CD8-positive, alpha-beta memory T cell (primary cell): ENCODE data around the gene DSCAML1. TPM values are rescaled to one million over a fixed set of nuclear protein-coding genes. Genes with fewer than 3 reads are reported as not detected.

ENCODE experiments used
- CTCF ChIA-PET: fragments of 350-600 bp; sonication (Branson Sonifier 250); formaldehyde crosslinking; loops from one replicate; lab custom pipeline; 2021; ENCODE audit warnings: antibody characterized with exemption; lab: Charles Lee
- POLR2A ChIA-PET: fragments of 350-600 bp; sonication (Branson Sonifier 250); formaldehyde crosslinking; loops from one replicate; lab custom pipeline; 2021; ENCODE audit warnings: antibody characterized with exemption; lab: Charles Lee
- DNase-seq, 5 donors: peaks; one replicate each; pipeline versions ENCODE4 v3.0.0 to v3.0.0-alpha.2; 2020 to 2022; ENCODE audit warnings: mixed read lengths in 1 of 5
- H3K27ac ChIP-seq: one replicate; pipeline ENCODE4 v1.7.0; 2013; ENCODE audit warnings: low read depth, mild to moderate bottlenecking, low read length, moderate library complexity
- H3K27me3 ChIP-seq: 2 replicates; pipeline ENCODE4 v1.7.0; 2013; ENCODE audit warnings: low read length, mild to moderate bottlenecking; ENCODE audit not compliant: insufficient read depth, poor library complexity, severe bottlenecking
- H3K36me3 ChIP-seq: 2 replicates; pipeline ENCODE4 v1.7.0; 2013; ENCODE audit warnings: mild to moderate bottlenecking, low read length, moderate library complexity; ENCODE audit not compliant: insufficient read depth
- H3K4me1 ChIP-seq: 2 replicates; pipeline ENCODE4 v1.7.0; 2013; ENCODE audit warnings: mild to moderate bottlenecking, low read length, moderate library complexity; ENCODE audit not compliant: insufficient read depth
- H3K4me3 ChIP-seq: 2 replicates; pipeline ENCODE4 v1.7.0; 2013; ENCODE audit warnings: mild to moderate bottlenecking, low read length
- H3K9me3 ChIP-seq: 2 replicates; pipeline ENCODE4 v1.7.0; 2013; ENCODE audit warnings: mild to moderate bottlenecking, low read length
- H3K27ac Mint-ChIP-seq, 8 donors: one replicate each; pipeline ENCODE4 v1.8.0; 2020 to 2021; ENCODE audit warnings: mixed read lengths in 8 of 8, mild to moderate bottlenecking in 6 of 8, inconsistent platforms in 3 of 8, moderate library complexity in 3 of 8
- H3K27me3 Mint-ChIP-seq, 2 donors: one replicate each; pipeline ENCODE4 v1.8.0; 2020 to 2021; ENCODE audit warnings: mixed read lengths in 2 of 2, mild to moderate bottlenecking in 1 of 2, moderate library complexity in 1 of 2
- H3K36me3 Mint-ChIP-seq, 3 donors: one replicate each; pipeline ENCODE4 v1.8.0; 2020 to 2021; ENCODE audit warnings: mixed read lengths in 3 of 3, inconsistent platforms in 1 of 3, mild to moderate bottlenecking in 1 of 3
- H3K4me1 Mint-ChIP-seq, 3 donors: one replicate each; pipeline ENCODE4 v1.8.0; 2020 to 2021; ENCODE audit warnings: mixed read lengths in 3 of 3, inconsistent platforms in 1 of 3, mild to moderate bottlenecking in 1 of 3
- H3K4me3 Mint-ChIP-seq, 7 donors: one replicate each; pipeline ENCODE4 v1.8.0; 2020 to 2021; ENCODE audit warnings: mixed read lengths in 7 of 7, mild to moderate bottlenecking in 6 of 7, moderate library complexity in 4 of 7, inconsistent platforms in 2 of 7
- H3K9me3 Mint-ChIP-seq, 5 donors: one replicate each; pipeline ENCODE4 v1.8.0; 2020 to 2022; ENCODE audit warnings: mixed read lengths in 5 of 5, mild to moderate bottlenecking in 3 of 5, moderate library complexity in 2 of 5, inconsistent platforms in 1 of 5
- polyA plus RNA-seq: library from polyadenylated mRNA; unstranded; fragments of 300-500 nt; fragmentation: Illumina TruSeq; gene quantifications from one replicate; pipeline ENCODE4 v1.2.3, GENCODE V29; 2021
- total RNA-seq, 2 experiments: library from RNA; stranded (reverse); gene quantifications; one replicate each; pipeline ENCODE4 v1.2.3, GENCODE V29; 2021

DSCAML1 gene
- total and polyA plus RNA-seq, 3 experiments from 2014 or later, result 0.48 to 0.91 TPM; not detected in 1

DNA sequence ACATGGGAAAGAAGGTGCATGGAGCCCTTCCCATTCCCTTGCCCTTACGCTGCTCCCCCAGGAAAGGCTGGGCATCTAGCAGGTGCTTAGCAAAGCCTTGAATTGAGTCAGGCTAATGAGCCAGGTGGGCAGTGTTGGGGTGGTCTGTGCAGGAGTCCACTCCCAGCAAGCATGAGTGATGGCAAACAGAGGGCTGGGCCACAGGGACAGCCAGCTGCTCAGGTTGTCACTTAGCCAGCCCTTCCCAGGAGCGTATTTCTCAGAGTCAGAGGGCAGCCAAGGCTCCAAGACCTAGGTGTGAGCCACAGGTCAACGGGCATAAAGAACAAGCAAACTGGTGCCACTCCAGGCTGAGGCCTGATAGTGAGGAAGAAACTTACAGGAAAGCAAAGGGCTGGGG lies 149.8 kb downstream of the DSCAML1 start:
- Mint-ChIP-seq H3K4me1 (no peaks in the 10 kb centered on the region), H3K4me3 (no peak overlapping the region), H3K9me3 (no peaks in the 10 kb centered on the region), H3K36me3 (peaks cover 0 to 2% (median 0%) of the 10 kb centered on the region in 3 donors), H3K27ac (no peak overlapping the region), H3K27me3 (peaks cover 3 to 6% of the 10 kb centered on the region in 2 donors)
- POLR2A ChIA-PET, result no interaction called here
- Histone ChIP-seq H3K27me3 (no peaks in the 10 kb centered on the region), H3K4me1 (no peaks in the 10 kb centered on the region), H3K36me3 (no peaks in the 10 kb centered on the region), H3K4me3 (no peak overlapping the region), H3K9me3 (no peaks in the 10 kb centered on the region), H3K27ac (no peak overlapping the region)
- CTCF ChIA-PET, result no interaction called here
- no peak for DNase-seq

DNA sequence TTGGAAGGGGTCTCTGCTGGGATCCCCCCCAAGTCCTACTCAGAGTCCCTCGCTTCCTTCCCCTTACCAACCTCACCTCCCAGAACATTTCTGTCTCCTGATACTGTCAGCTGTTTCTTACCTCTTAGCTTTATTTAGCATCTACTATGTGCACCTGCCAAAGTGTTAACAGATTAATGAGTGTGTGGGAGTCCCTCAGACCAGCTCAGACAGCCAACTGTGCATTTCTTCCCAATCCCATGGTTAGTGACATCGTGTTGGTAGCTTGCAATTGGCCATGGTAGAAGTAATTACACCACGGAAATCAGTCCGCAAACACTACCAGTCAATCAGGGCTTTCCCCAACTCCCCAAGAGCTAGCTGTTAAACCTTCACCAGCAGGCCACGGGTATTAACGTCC lies 150.6 kb downstream of the DSCAML1 start:
- H3K27ac ChIP-seq, result no peak overlapping the region
- no peaks in the 10 kb centered on the region for H3K36me3 ChIP-seq
- Mint-ChIP-seq H3K27me3 (peaks cover 3 to 6% of the 10 kb centered on the region in 2 donors), H3K27ac (no peak overlapping the region), H3K36me3 (peaks cover 0 to 2% (median 0%) of the 10 kb centered on the region in 3 donors), H3K4me1 (no peaks in the 10 kb centered on the region), H3K4me3 (no peak overlapping the region), H3K9me3 (no peaks in the 10 kb centered on the region)
- H3K27me3 ChIP-seq, result no peaks in the 10 kb centered on the region
- H3K9me3 ChIP-seq, result no peaks in the 10 kb centered on the region
- CTCF ChIA-PET, result no interaction called here
- POLR2A ChIA-PET, result no interaction called here
- H3K4me3 ChIP-seq, result no peak overlapping the region
- no peaks in the 10 kb centered on the region for H3K4me1 ChIP-seq
- DNase-seq, result no peak

DNA sequence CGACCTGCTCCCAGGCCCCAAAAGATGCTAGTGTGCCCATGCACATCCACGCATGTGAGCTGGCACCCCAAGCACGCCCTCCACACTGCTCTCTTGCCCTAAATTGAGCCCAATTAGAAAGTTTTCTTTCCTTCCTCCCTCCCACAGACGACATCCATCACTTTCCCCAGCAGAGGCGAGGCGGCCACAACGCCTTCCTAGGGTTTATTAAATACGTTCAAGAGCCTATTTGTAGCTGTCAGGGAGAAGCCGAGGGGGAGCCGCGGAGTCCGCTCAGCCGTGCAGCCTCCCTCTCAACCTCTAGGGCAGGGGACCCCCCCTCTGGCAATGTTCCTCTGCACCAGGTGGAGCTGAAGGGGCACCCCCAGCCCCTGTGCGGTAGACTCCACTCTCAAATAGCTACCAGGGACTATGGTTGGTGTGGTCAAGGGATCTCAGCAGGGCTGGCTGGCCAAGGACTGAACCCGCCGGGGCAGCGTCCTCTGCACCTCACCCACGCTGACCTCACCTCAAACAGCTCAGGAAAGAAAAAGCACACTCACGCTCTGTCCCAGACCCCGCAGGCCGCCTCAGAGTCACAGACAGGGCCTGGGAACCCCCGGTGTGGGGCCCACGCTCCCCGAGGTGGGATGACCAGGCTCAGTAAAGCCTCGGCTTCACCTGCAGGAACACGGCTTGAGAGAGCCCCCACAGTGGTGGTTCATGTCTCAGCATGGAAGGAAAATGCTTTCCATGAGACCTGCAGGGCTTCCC lies 152.4 kb downstream of the DSCAML1 start:
- no peak overlapping the region for H3K4me3 Mint-ChIP-seq

DNA sequence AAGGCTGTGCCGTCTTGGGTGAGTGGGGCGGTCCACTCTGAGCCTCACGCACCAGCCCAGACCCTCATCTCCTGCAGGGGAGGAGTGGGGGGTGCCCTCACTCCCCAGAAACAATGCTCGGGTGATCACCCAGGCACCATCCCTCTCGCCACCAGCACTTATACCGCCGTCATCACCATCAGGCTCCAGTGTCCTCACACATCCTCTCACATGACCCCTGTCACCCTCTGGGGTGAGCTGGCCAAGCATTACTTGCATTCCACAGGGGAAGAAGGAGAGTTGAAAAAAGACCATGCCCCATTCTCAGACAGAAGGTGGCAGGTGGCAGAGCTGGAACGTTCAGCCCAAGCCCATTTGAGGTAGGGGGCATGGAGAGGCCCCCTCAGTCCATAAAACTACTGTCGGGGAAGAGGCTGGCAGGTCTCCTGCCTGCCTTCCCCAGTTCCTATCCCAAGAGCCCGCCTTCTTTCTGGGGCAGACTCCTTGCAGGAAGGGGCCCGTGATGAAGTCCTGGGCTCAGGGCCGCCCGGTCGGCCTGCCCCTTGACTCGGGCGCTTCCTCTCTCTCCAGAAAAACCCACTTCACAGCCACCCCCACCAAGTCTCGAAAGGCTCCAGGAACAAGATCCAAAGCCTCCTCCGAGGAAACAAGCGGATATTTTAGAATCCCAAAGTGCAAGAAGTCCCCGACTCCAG lies 153.3 kb downstream of the DSCAML1 start:
- no peak overlapping the region for H3K4me3 ChIP-seq
- H3K4me3 Mint-ChIP-seq, result no peak overlapping the region
- no peak overlapping the region for H3K27ac Mint-ChIP-seq
- DNase-seq, result no peak
- ChIA-PET POLR2A (no interaction called here), CTCF (no interaction called here)
- no peaks in the 10 kb centered on the region for H3K4me1 ChIP-seq
- H3K36me3 ChIP-seq, result no peaks in the 10 kb centered on the region
- H3K4me1 Mint-ChIP-seq, result no peaks in the 10 kb centered on the region
- no peaks in the 10 kb centered on the region for H3K9me3 Mint-ChIP-seq
- H3K27me3 ChIP-seq, result no peaks in the 10 kb centered on the region
- H3K27ac ChIP-seq, result no peak overlapping the region
- H3K27me3 Mint-ChIP-seq, result peaks cover 8 to 9% of the 10 kb centered on the region in 2 donors
- H3K36me3 Mint-ChIP-seq, result peaks cover 0 to 2% (median 0%) of the 10 kb centered on the region in 3 donors
- no peaks in the 10 kb centered on the region for H3K9me3 ChIP-seq

More for the DNA sequence above, 152.4 kb downstream of the DSCAML1 start:
- Histone ChIP-seq H3K36me3 (no peaks in the 10 kb centered on the region), H3K27ac (no peak overlapping the region), H3K4me3 (no peak overlapping the region), H3K9me3 (no peaks in the 10 kb centered on the region), H3K4me1 (no peaks in the 10 kb centered on the region), H3K27me3 (no peaks in the 10 kb centered on the region)
- Mint-ChIP-seq H3K36me3 (peaks cover 0 to 2% (median 0%) of the 10 kb centered on the region in 3 donors), H3K9me3 (no peaks in the 10 kb centered on the region), H3K27me3 (peaks cover 6 to 8% of the 10 kb centered on the region in 2 donors), H3K27ac (no peak overlapping the region), H3K4me1 (no peaks in the 10 kb centered on the region)
- POLR2A ChIA-PET, result no interaction called here
- no peak for DNase-seq
- CTCF ChIA-PET, result no interaction called here

DNA sequence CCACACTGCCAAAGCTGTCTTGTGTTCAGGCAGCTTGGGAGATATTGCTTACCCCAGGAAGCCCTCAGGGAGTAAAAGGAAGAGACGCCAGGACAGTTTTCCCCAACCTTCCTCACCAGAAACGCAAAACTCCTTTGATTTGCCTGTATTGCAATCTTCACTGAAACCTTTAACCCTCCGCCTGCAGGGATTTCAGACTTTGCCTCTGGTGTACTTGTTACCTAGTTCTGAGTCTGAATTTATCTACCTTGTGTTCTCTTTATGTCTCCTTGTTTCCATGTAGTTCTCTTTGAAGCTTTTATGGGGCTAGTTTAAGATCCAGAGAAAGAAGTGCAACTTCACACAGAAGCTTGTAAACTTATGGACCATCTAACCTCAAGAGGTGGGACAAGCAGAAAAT lies 154.2 kb downstream of the DSCAML1 start:
- H3K27me3 ChIP-seq, result no peaks in the 10 kb centered on the region
- H3K4me3 Mint-ChIP-seq, result no peak overlapping the region
- no peaks in the 10 kb centered on the region for H3K36me3 ChIP-seq
- H3K27me3 Mint-ChIP-seq, result peaks cover 10 to 14% of the 10 kb centered on the region in 2 donors
- no peaks in the 10 kb centered on the region for H3K9me3 Mint-ChIP-seq
- ChIA-PET POLR2A (no interaction called here), CTCF (no interaction called here)
- H3K4me1 Mint-ChIP-seq, result no peaks in the 10 kb centered on the region
- H3K9me3 ChIP-seq, result no peaks in the 10 kb centered on the region
- no peak overlapping the region for H3K27ac ChIP-seq
- DNase-seq, result no peak
- no peak overlapping the region for H3K4me3 ChIP-seq
- no peaks in the 10 kb centered on the region for H3K4me1 ChIP-seq
- H3K36me3 Mint-ChIP-seq, result peaks cover 0 to 2% (median 0%) of the 10 kb centered on the region in 3 donors
- no peak overlapping the region for H3K27ac Mint-ChIP-seq

DNA sequence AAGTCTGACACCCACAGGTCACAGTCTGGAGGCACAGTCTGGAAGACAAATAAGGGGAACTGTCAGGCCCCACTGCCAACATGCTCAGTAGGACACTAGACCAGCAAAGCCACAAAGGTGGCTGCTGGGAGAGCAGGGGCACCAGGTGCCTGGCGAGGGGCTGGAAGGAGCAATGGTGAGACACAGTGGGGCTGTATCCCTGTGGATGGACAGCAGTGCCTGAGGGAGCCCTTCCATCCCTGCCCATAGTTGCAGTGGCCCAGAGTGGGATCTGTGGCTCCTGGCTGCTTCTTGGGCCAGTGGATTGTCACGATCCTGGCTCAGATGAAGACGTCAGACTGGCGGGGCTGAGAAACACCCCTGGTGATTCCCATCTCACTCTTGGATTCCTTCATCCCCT lies 154.6 kb downstream of the DSCAML1 start:
- CTCF ChIA-PET, result no interaction called here
- Histone ChIP-seq H3K36me3 (no peaks in the 10 kb centered on the region), H3K9me3 (no peaks in the 10 kb centered on the region), H3K27me3 (no peaks in the 10 kb centered on the region), H3K4me3 (no peak overlapping the region), H3K27ac (no peak overlapping the region), H3K4me1 (no peaks in the 10 kb centered on the region)
- H3K27ac Mint-ChIP-seq, result no peak overlapping the region
- H3K27me3 Mint-ChIP-seq, result peaks cover 13 to 14% of the 10 kb centered on the region in 2 donors
- no peaks in the 10 kb centered on the region for H3K9me3 Mint-ChIP-seq
- no peaks in the 10 kb centered on the region for H3K4me1 Mint-ChIP-seq
- POLR2A ChIA-PET, result no interaction called here
- DNase-seq, result no peak
- peaks cover 0 to 2% (median 0%) of the 10 kb centered on the region in 3 donors for H3K36me3 Mint-ChIP-seq
- H3K4me3 Mint-ChIP-seq, result no peak overlapping the region

DNA sequence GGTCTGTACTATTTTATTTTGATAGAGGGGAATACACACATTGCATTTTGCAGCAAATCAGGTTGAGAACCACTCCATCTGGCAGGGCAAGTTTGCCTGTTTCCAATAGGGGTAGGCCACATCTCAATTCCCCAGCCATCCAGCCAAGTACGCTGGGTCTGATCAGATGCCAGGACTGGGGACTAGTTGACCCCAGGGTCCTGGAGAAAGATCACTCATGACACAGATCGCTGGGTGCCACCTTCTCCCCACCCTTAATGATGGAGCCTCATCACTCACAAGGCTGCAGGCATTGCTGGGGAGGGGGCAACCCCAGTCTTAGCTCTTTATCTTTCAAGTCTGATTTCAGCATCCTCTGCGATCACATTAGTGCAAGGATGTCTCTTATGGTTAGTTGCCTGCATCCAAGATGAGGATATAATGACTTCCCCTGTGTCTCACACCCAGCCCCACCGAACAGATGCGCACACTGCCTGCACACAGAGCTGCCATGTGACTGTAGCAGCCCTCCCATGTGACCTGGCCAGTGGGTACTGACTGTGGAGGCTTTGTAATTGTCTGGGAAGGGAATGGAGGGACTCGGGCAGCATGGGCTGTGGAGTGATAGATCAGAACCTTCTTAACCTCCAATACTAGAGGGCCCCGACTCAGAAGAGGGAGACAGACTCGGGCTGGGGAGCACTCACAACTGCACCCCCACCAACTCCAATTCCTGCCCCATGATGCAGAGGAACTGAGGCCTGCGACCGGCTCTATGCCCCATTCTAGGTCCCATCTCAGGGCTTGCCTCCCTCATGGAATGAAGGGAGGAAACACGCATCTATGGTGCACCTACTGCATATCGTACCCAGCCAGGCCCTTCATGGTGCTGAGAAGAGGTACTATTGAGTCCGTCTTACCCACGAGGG lies 155.8 kb downstream of the DSCAML1 start:
- no peaks in the 10 kb centered on the region for H3K4me1 ChIP-seq
- ChIA-PET CTCF (no interaction called here), POLR2A (no interaction called here)
- no peaks in the 10 kb centered on the region for H3K27me3 ChIP-seq
- no peaks in the 10 kb centered on the region for H3K4me1 Mint-ChIP-seq
- no peaks in the 10 kb centered on the region for H3K36me3 ChIP-seq
- H3K27ac Mint-ChIP-seq, result peak overlapping the region in 1 of 8 donors; percentile 35
- H3K27me3 Mint-ChIP-seq, result peaks cover 11 to 14% of the 10 kb centered on the region in 2 donors
- H3K4me3 ChIP-seq, result no peak overlapping the region
- H3K36me3 Mint-ChIP-seq, result no peaks in the 10 kb centered on the region
- DNase-seq, result no peak
- no peaks in the 10 kb centered on the region for H3K9me3 Mint-ChIP-seq
- no peak overlapping the region for H3K27ac ChIP-seq
- H3K9me3 ChIP-seq, result no peaks in the 10 kb centered on the region
- H3K4me3 Mint-ChIP-seq, result no peak overlapping the region

DNA sequence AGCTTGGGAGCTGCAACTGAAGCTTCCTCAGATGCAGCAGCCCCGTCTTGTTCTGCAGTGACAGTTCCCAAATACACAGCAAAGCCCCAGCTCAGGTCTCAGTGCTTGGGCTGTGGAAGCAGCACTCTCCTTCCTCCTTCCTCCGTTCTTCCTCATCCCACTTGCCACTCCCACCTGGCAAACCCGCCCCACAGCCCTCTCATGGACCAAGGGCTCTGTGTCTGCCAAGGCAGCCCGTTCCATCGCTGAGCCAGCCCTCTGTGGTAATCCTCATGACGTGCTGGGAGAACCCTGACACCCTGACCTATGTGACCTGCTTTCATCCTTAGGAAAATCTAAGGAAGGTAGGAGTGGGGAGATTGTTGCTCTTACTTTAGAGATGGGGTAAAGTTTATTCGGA lies 157.0 kb downstream of the DSCAML1 start:
- no peaks in the 10 kb centered on the region for H3K36me3 Mint-ChIP-seq
- ChIA-PET CTCF (no interaction called here), POLR2A (no interaction called here)
- no peaks in the 10 kb centered on the region for H3K9me3 Mint-ChIP-seq
- H3K9me3 ChIP-seq, result no peaks in the 10 kb centered on the region
- no peak overlapping the region for H3K4me3 Mint-ChIP-seq
- no peaks in the 10 kb centered on the region for H3K27me3 ChIP-seq
- H3K4me1 ChIP-seq, result no peaks in the 10 kb centered on the region
- H3K27ac ChIP-seq, result no peak overlapping the region
- no peak for DNase-seq
- no peak overlapping the region for H3K4me3 ChIP-seq
- H3K4me1 Mint-ChIP-seq, result no peaks in the 10 kb centered on the region
- H3K27me3 Mint-ChIP-seq, result peaks cover 11% of the 10 kb centered on the region in 2 donors
- H3K27ac Mint-ChIP-seq, result no peak overlapping the region
- no peaks in the 10 kb centered on the region for H3K36me3 ChIP-seq
